ENCODE measurements around the gene TNP2.

The TNP2 gene

GRCh38 chr16:11260596-11260966 lies 8.5 kb downstream of the TNP2 start:
- H3K4me3 ChIP-seq (ENCODE audit: low read depth, low read length), result no peak overlapping the region
- DNase-seq (ENCODE audit: low read depth, low spot score), result no peak
- TF ChIP-seq CTCF (IDR thresholded peaks at IDR 0.05; ENCODE audit: low read depth, low read length), result no peak
- in situ Hi-C loops (cut with HindIII; ENCODE audit: low sequenced_read_pairs), result no loop called here

- no peak for TF ChIP-seq CTCF (IDR thresholded peaks at IDR 0.05; ENCODE audit: low read depth, low read length)
- no peak for DNase-seq (ENCODE audit: low read depth, low spot score)
- no peak overlapping the region for H3K4me3 ChIP-seq (ENCODE audit: low read depth, low read length)
- in situ Hi-C loops (cut with HindIII; ENCODE audit: low sequenced_read_pairs), result no loop called here
Observed at GRCh38 chr16:11259655-11260595, 9.2 kb downstream of the TNP2 start.

- no peak for TF ChIP-seq CTCF (IDR thresholded peaks at IDR 0.05; ENCODE audit: low read depth, low read length)
- in situ Hi-C loops (cut with HindIII; ENCODE audit: low sequenced_read_pairs), result no loop called here
- no peak for DNase-seq (ENCODE audit: low read depth, low spot score)
- no peak overlapping the region for H3K4me3 ChIP-seq (ENCODE audit: low read depth, low read length)
Observed at GRCh38 chr16:11258553-11259492, 10.3 kb downstream of the TNP2 start.

GRCh38 chr16:11257131-11257938 lies 11.8 kb downstream of the TNP2 start:
- H3K4me3 ChIP-seq (ENCODE audit: low read depth, low read length), result peak overlapping the region; percentile 66
- TF ChIP-seq CTCF (IDR thresholded peaks at IDR 0.05; ENCODE audit: low read depth, low read length), result peak; percentile 92
- in situ Hi-C loops (cut with HindIII; ENCODE audit: low sequenced_read_pairs), result no loop called here
- DNase-seq (ENCODE audit: low read depth, low spot score), result peak; percentile 82

- TF ChIP-seq CTCF (IDR thresholded peaks at IDR 0.05; ENCODE audit: low read depth, low read length), result no peak
- in situ Hi-C loops (cut with HindIII; ENCODE audit: low sequenced_read_pairs), result no loop called here
- peak; percentile 60 for DNase-seq (ENCODE audit: low read depth, low spot score)
- peak overlapping the region; percentile 66 for H3K4me3 ChIP-seq (ENCODE audit: low read depth, low read length)
Observed at GRCh38 chr16:11256661-11257130, 12.4 kb downstream of the TNP2 start.

Measured in astrocyte of the spinal cord (primary cell).